ENCODE results near the gene CEP63.
A peak's percentile ranks its signal among the peaks of the same experiment; 100 is the strongest.

Gene CEP63

GRCh38 chr3:134485718-134486576 is at the start of gene CEP63, which contains the start of gene ANAPC13:
CEP63 (plus strand) TSS chr3:134486057; CDS start chr3:134495321, 9,264 bp downstream.
ANAPC13 (minus strand) TSS chr3:134485985; CDS start chr3:134482904, 3,081 bp downstream.
- peak; percentile 72 to 87 (median 85) for DNase-seq (ENCODE audit: low read depth in 4 of 4, low spot score in 1 of 4)

GRCh38 chr3:134437211-134437752 is 48.6 kb upstream of the CEP63 start:
- no peak for DNase-seq (ENCODE audit: low read depth in 4 of 4, low spot score in 1 of 4)

- no peak for DNase-seq (ENCODE audit: low read depth in 4 of 4, low spot score in 1 of 4)
Measured at GRCh38 chr3:134441321-134441720, 44.5 kb upstream of the CEP63 start.

GRCh38 chr3:134441821-134442220 is 44.0 kb upstream of the CEP63 start:
- DNase-seq (ENCODE audit: low read depth in 4 of 4, low spot score in 1 of 4): no peak

- DNase-seq (ENCODE audit: low read depth in 4 of 4, low spot score in 1 of 4): no peak
Measured at GRCh38 chr3:134445095-134445494, 40.8 kb upstream of the CEP63 start.

- no peak for DNase-seq (ENCODE audit: low read depth in 4 of 4, low spot score in 1 of 4)
Measured at GRCh38 chr3:134445636-134446035, 40.2 kb upstream of the CEP63 start.

- DNase-seq (ENCODE audit: low read depth in 4 of 4, low spot score in 1 of 4): no peak
Measured at GRCh38 chr3:134446800-134447199, 39.1 kb upstream of the CEP63 start.

GRCh38 chr3:134447351-134447750 is 38.5 kb upstream of the CEP63 start:
- DNase-seq (ENCODE audit: low read depth in 4 of 4, low spot score in 1 of 4): no peak

- no peak for DNase-seq (ENCODE audit: low read depth in 4 of 4, low spot score in 1 of 4)
Measured at GRCh38 chr3:134448664-134449063, 37.2 kb upstream of the CEP63 start.

GRCh38 chr3:134449277-134449676 is 36.6 kb upstream of the CEP63 start:
- DNase-seq (ENCODE audit: low read depth in 4 of 4, low spot score in 1 of 4): no peak

GRCh38 chr3:134449951-134450350 is 35.9 kb upstream of the CEP63 start:
- no peak for DNase-seq (ENCODE audit: low read depth in 4 of 4, low spot score in 1 of 4)

- DNase-seq (ENCODE audit: low read depth in 4 of 4, low spot score in 1 of 4): no peak
Measured at GRCh38 chr3:134453631-134454030, 32.2 kb upstream of the CEP63 start.

- no peak for DNase-seq (ENCODE audit: low read depth in 4 of 4, low spot score in 1 of 4)
Measured at GRCh38 chr3:134457376-134458074, 28.3 kb upstream of the CEP63 start.

- DNase-seq (ENCODE audit: low read depth in 4 of 4, low spot score in 1 of 4): no peak
Measured at GRCh38 chr3:134458406-134458945, 27.4 kb upstream of the CEP63 start.

- DNase-seq (ENCODE audit: low read depth in 4 of 4, low spot score in 1 of 4): no peak
Measured at GRCh38 chr3:134459562-134459961, 26.3 kb upstream of the CEP63 start.

GRCh38 chr3:134460965-134461364 is 24.9 kb upstream of the CEP63 start:
- DNase-seq (ENCODE audit: low read depth in 4 of 4, low spot score in 1 of 4): no peak

GRCh38 chr3:134462331-134462941 is 23.4 kb upstream of the CEP63 start:
- no peak for DNase-seq (ENCODE audit: low read depth in 4 of 4, low spot score in 1 of 4)

GRCh38 chr3:134463676-134464063 is 22.2 kb upstream of the CEP63 start:
- no peak for DNase-seq (ENCODE audit: low read depth in 4 of 4, low spot score in 1 of 4)

- DNase-seq (ENCODE audit: low read depth in 4 of 4, low spot score in 1 of 4): no peak
Measured at GRCh38 chr3:134464064-134464688, 21.7 kb upstream of the CEP63 start.

- no peak for DNase-seq (ENCODE audit: low read depth in 4 of 4, low spot score in 1 of 4)
Measured at GRCh38 chr3:134464689-134465365, 21.0 kb upstream of the CEP63 start.

Measured in stimulated activated CD4-positive, alpha-beta T cell treated with anti-CD3 and anti-CD28 coated beads, Interleukin-1b, Interleukin-23, amount 100 ng/mL, for 24 hours (primary cell).